DND-41 (cell line): ENCODE results near the gene TIMP1.

Source experiments
- EZH2 ChIP-seq: IDR thresholded peaks from 3 replicates; pipeline ENCODE4 v1.6.1; 2012; ENCODE audit warnings: borderline replicate concordance, low read depth, mild to moderate bottlenecking, moderate library complexity, low read length, inconsistent platforms; ENCODE audit not compliant: severe bottlenecking
- TF ChIP-seq, protein P1 (sequence below): IDR thresholded peaks from 2 replicates; pipeline ENCODE4 v1.5.1; 2012; ENCODE audit warnings: borderline replicate concordance, low read length, moderate library complexity, mild to moderate bottlenecking; ENCODE audit not compliant: poor library complexity, severe bottlenecking; ENCODE audit errors: extremely low read depth

DNA sequence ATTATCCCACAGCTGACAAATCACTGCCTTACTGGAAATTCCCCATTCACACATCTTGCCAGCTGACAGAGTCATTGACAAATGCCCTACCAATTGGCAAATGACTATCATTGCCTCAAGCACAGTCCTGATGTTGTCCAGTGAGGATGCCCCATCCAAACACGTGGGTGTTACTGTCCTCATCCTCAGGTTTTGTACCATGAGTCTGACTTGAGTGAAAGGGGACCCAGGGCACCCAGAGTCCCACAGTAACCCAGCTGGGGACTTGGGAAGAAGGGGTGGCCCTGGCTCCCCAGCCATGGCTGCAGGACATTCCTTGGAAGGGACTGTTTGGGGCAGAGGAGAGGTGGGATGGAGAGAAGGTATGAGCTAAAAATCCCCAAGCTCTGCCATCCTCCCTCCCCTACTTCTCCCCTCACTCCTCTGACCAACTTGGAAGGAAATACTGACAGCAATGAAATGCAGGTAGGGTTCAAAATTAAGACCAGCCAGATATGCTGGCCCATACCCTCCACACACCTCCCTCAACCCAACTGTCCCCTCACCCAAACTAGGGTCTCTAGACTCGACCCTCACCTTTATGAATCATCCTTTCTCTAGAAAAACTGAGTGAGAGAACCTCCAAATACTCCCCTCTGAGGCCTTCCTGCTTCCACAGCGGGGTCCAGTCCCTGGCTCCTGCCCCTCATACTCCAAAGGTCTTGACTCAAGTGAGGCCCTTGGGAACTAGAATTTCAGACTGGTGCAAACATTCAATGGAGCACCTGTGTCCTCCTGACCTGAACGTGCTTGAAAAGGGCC lies 5.1 kb downstream of the TIMP1 start:
- TF ChIP-seq, protein P1, sequence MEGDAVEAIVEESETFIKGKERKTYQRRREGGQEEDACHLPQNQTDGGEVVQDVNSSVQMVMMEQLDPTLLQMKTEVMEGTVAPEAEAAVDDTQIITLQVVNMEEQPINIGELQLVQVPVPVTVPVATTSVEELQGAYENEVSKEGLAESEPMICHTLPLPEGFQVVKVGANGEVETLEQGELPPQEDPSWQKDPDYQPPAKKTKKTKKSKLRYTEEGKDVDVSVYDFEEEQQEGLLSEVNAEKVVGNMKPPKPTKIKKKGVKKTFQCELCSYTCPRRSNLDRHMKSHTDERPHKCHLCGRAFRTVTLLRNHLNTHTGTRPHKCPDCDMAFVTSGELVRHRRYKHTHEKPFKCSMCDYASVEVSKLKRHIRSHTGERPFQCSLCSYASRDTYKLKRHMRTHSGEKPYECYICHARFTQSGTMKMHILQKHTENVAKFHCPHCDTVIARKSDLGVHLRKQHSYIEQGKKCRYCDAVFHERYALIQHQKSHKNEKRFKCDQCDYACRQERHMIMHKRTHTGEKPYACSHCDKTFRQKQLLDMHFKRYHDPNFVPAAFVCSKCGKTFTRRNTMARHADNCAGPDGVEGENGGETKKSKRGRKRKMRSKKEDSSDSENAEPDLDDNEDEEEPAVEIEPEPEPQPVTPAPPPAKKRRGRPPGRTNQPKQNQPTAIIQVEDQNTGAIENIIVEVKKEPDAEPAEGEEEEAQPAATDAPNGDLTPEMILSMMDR, result no peak
- TF ChIP-seq EZH2, result no peak
